Eye (tissue), 1 donor: Measurements from ENCODE around the gene DPH3.

Experiments used
- DNase-seq: peaks from one replicate; pipeline ENCODE4 v3.0.0-alpha.2; 2015

Gene DPH3

DNA sequence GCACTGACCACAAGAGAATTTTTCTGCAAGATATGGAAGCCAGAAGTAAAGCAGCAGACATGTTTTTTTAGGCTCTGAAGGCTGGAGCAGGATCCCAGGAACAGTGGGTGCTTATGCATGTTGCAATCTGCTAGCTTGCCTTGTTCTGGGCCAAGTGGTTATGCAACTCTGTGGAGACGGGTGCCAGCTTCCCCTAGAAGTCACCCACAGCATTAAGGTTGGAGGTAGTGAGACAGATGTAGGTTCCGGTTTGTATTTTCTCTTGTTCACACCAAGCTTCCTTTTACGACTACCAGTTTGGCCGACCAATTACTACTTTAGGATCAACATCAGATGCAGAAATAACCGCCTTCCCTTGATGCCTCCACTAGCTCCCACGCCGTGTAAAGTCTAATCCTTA lies 11.1 kb downstream of the DPH3 start:
- no peak for DNase-seq

DNA sequence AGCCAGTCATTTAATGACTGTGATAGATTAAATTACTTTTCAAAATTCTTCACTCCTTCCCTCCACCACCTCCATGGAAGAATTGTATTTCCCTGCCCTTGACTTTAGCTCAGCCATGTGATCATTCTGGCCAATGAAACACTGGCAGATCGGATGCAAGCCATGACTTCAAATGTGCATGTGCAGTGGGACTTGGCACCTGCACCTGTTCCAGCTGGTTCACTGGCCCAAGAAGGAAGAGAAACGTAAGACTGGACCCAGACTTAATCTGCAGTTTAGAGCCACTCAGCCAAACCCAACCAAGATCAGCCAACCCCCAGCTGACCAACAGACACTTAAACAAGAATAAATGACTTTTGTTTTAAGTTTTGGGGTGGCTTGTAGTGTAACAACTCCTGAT lies 11.8 kb downstream of the DPH3 start:
- DNase-seq, result no peak

DNA sequence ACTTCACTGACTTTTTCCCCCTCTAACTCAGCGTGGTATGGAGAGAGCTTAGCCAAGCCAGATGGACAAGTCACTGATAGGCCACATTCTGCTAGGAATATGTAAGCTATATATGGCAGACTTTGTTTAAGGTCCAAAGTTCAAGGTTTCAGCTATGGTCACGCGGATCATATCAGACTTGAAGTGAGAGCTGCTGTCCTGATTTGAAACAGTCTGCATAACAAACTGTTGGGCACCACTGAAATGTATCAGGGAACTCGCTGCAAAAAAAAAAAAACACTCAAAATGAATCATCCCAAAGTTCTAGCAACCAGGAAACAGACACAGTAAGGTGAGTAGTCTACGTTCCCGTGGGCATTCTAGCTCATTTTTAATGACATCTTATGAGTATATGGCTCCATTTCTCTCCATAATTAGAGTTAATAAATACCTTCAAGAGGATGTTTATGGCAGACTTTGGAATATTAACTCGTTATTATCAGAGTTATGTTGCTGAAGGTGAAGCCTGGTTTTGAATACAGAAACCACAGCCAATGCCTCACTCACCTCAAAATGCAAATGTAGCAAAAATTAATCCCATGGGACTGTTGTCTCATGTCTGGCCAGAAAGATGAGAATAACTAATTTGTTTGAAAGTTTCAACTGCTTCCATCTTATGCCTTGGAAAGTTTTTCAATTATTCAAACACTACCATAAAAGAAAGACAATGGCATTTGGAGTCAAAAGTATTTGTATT lies 12.3 kb downstream of the DPH3 start:
- DNase-seq, result no peak

DNA sequence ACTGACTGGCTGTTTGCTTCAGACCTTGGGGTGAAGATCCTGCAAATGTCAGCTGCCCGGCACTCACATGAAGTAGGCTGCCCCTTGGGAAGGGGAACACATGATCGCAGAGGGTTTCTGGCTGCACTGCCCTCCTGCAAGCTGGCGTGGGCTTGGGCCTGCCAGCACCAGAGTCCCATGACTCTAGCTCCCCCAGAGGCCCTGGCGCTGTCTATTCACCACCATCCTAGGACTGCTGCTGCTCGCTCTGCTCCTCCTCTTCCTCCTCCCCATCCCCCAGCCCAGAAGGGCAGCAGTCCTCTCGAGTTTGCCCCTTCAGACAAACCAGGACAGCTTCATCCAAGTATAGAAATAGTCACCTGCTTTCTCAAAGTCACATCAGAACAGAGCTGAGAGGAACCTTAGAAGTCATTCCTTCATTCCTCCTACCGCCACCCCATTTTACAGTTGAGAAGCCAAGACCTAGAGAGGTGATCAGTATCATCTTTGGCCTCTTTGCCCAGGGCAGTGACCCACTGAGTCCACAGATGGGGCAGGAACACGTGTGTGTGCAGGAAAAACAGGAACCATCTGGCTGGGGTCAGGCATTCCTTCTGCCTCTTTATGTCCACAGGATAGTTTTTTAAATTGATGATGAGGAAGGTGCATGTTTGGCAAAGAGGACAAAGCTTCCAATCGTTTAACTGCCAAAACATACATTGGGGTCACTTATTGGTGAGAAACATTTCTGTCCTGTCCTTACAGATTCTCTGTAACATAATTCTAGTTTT lies 13.2 kb downstream of the DPH3 start:
- DNase-seq, result no peak

DNA sequence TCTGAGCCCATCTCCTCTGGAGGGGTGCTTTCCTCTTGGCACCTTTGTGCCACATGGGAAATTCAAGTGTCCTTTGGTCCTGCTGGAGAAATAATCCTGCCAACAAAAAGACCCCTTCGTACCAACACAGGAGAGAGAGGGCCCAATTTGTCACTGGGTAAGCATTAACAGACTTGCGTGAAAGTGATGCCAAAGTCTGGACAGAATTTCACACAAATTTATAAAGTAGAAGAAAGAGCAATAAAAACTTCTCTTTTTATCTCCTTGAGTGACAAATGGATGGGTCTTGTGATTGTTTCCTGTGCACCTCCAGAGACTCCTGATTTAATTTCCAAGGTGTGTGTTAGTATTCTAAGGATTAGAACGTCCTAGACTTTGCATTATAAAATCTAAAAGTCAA lies 14.9 kb downstream of the DPH3 start:
- no peak for DNase-seq

DNA sequence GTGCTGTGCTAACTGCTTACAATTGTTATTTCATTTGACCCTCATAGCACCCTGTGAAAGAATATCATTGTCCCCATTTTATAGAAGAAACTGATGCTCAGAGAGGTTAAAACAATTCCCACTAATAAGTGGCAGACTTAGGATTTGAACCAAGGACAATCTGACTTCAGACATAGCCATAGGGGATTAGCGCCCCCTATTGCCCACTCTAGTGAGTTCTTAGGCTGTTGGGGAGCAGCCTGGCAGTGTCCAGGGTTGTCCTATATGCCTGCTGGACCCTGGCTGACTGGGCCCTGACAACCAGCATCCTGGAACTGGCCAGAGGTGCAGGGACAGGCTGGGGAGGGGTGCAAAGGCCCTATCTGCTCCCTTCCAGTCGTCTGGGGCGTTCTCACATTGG lies 15.4 kb downstream of the DPH3 start:
- peak; percentile 37 for DNase-seq

DNA sequence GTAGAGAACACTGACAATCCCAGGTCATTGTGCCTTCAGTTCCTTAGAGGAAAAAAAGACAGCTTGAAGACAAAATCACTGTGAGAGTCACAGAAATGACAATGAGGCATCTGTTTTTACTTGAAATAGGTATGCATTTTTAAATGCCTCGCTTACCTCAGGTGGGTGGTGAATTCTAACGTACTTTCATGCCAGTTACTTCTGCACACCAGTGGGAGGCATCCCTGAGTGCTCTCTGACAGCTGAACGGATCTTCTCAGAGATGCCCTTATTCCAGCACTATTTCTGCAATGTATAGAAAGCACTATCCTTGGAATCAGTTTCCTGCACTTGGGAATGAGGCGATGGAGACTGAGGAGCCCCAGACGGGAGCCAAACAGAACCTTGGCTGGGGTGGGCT lies 16.2 kb downstream of the DPH3 start:
- DNase-seq, result no peak

DNA sequence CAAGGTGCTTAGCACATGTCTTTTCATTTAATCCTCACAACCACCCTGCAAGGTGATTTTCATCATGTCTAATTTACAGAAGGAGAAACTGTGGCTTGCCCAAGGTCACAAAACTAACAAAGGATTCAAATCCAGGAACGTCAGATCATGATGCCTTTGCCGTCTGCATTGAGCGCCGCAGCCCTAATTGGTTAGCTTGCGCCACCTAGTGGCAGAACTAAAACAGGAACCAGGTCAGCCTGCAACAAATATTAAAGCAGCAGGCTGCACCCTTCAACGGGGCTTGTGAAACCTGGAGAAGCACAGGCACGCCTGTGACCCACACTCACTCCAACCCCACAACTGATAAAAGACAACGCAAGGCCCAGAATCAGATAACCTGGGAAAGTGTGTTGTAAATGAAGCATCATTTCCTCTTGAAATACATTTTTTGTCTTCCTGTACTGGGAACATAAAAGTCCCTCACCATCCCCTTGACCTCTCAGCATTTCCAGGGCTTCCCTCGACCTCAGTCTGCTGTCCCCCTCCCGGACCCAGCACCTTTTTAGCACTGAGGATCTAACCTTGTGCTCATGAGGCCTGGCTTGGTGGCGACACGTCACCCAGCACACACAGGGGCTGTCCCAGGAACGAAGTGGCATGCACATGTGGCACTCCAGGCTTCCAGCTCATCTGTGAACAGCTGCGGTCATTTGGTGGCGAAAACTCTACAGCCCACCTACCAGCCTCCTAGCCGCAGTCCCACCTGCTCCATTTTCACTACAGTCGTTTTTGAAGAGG lies 17.3 kb downstream of the DPH3 start:
- peak; percentile 97 for DNase-seq

DNA sequence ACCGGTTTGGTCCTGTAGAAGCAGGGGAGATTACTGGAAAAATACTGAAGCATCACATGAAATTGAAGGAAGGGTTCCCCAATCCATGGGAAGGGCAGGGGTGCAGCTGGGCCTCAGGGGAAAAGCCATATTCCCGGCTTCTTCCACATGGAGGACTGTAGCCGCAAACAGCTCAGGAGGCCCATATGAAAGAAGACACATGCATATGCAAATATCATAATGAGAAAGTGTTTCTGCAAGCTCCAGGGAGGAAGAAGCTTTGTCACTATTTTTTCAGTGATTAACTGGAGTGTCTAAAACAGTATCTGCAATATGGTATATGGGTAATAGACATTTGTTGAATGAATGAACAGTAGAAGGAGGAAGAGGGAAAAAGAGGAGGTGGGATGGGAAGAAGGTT lies 19.1 kb downstream of the DPH3 start:
- no peak for DNase-seq

DNA sequence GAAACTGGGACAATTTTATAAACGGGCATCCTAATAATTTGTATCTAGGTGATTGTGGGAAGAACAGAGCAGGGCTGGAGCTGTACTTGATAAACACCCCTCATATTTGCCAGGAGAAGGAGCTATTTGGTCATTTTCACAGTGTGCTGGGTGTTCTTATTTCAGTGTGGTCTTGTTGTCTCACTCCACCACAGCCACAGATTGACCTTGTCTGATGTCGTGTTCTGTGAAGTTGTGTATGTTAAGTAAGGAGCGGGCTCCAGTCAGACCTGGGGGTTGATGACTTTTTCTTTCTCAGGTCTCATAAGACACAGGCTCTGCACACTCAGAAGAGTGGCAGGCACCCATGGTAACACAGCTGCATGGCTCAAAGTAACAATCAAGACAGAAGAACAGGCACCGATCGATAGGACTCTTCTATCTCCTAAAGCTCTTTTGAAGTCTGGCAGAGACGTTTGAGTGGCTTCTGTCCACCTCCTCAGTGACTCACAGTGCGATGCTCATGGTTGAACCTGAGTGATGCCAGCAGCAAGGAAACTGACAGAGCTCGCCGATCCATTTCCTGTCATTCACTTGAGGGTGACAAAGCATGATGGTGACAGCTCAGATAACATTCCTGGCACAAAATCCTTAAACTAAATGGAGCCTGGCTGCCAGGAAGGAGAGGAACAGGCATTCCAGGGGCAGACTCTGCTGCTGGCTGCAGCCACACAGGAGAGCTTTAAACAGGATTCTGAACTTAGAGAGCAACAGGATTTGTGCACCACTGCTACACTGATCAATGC lies 20.8 kb downstream of the DPH3 start:
- no peak for DNase-seq

DNA sequence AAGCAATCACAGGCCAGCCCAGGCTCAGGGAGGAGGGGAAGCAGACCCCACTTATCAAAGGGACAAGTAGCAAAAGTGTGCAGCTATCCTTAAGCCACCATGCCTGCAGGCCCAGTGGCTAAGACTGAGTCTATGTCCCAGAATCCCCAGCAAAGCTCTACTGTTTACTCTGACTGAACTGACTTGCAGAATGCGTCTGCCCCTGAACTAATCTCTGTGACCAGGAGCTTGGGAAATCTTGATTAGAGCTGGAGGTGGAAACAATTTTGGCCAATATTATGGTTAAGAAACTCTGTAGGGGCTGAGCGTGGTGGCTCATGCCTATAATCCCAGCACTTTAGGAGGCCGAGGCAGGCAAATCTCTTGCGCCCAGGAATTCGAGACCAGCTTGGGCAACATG lies 22.6 kb downstream of the DPH3 start:
- DNase-seq, result no peak

DNA sequence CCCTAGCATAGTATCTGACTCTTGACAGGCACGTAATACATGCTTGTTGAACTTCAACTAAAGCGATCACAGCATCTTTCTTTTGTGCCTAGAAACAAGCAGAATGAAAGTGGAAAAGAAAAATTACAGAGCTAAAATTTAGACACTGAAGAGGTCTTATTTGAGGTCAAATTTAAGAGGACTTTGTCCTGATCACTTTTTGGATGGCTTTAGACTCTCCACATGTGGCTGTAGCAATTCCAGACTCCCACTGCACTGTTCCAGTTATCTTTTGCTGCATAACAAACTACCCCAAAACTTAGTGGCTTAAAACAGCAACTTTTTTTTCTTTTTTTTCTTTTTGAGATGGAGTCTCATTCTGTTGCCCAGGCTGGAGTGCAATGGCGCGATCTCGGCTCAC lies 23.5 kb downstream of the DPH3 start:
- DNase-seq, result no peak

DNA sequence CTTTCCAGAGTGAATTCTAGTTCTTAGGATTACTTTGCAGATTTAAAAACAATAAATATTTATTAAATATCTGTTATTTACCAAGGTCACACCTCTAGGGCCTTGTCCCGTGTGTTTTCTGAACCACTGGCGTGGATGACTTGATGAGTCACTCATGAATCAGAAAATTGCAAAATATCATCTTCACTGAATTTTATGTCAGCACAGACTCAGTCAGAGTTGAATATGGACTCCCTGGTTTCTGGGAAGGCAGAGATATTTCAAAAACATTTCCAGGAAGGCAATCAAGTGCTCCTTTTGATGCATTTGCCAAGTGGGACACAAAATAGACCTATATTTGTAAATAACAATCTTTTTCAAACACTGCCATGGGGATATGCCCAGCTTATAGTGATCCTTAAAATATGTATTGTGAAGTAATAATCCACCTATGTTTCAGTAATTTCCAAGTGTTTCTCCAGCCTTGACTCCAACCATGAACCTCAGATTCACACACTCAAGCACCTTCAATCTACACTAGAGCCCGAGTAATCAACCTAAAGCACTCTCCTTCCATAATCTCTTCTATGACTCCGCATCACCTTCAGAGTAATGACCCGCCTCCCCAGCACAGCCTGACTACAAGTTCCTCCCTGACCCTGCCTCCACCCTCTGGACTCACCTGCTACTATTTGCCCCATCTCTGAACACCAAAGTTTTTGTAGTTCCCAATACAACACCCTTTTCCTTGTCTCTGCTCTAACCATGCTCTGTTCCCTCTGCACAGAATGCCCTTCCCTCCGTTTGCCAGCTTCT lies 24.3 kb downstream of the DPH3 start:
- DNase-seq, result no peak

DNA sequence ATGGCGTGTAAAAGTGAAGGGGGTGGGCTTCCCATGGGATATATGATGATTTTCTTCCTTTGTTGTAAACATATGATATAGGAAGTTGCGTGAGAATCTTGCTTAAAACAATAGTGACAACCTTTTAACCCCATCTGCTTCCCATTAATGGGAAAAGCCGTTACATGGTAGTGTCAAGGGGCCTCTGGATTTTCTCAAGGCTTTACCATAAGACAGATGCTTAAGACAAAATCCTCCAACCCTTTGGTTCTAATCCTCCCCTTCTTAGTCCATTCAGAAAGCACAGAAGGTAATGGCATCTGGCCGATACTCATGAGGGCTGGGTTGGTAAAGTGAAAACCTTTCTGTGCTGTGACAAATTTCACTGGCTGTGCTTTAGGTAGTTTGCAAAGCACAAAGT lies 25.0 kb downstream of the DPH3 start:
- peak; percentile 59 for DNase-seq

DNA sequence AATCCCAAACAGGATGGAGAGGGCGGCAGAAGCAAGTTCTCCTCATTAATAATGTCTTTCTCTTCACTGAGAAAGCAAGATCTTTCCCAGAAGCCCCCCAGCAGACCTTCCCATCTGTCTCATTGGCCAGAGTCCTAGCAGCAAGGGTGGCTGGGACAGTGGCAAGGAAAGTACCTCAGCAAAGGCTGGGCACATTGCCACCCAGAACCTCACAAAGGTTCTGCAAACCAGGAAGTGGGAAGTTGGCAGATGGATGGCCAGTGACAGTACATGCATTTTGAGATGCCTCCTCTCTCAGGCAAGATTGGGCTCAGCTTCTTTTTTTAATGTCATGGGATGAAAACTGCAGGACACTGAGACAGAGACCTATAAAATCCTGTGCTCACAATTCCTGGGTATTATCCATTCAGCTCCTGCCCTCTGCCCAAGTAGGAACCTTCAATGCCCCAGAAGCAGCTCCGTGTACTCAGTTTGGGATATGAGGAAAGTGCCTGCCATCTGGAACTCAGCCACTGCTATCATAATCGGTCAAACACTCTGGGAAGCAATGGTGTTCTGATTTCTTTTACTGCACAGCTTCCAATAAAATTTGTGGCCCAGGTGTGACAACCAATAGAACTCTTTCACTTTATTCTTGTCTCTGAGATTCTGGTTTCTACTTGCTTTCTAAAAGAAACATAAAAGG lies 25.5 kb downstream of the DPH3 start:
- DNase-seq, result no peak

DNA sequence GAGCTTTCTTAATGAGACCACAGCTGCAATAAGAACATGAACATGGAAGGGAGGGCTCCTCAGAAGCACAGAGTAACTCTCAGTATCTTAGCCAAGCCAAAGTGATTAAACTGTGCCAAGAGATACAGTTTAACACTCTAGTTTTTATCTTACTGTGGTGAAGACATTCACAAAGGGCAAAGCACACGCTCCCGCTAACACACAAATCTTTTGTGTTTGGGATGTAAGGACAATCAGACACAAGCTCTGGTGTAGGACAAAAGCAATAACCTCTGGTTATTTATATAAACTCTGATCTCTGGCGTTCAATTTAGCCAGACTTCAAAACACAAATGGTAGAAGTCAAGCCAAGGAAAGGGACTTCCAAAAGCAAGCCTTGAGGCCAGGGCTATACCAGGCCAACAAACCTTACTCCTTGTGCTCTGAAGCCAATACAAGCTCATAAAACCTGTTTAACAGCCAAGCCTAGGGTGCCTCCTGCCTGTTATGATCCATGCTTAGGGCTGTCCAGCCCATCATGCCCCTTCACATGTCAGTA lies 27.8 kb downstream of the DPH3 start:
- DNase-seq, result no peak

DNA sequence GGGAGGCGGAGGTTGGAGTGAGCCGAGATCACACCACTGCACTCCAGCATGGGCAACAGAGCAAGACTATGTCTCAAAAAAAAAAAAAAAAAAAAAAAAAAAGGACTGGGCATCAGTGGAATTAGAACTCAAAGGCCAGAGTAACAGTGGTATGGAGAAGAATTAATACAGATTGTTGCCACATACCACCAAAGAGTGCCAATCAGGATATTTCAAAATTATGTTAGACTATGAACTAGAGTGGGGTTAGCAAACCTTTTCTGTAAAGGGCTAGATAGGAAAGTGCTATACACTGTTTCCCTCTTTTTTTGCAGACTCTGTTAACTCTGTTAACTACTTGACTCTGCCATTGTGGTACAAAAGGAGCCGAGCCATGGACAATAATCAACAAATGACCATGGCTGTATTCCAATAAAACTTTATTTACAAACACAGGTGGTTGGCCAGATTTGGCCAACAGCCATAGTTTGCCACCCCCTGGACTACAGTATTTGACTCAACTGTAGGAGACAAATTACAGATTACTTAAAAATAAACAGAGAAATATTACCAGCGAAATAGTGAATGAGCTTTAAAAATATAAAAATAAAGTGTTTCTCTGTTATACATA lies 28.6 kb downstream of the DPH3 start:
- DNase-seq, result no peak

DNA sequence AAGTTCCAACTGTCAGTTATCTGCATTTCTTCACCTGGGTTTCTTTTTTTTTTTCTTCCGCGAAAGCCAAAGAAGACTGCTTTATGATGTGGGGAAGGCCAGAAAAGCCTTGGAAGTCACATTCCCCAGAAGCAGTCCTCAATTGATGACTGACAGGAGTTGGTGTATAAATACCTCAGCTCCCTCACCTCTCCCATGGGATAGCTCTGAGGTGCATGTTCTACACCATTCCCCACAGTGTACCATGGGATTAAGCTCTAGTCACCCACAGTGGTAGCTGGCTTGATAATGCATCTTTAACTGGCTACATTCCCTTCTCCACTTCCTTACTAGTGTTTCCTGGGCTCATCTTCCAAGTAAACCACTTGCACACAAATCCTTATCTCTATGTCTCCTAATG lies 30.5 kb downstream of the DPH3 start:
- no peak for DNase-seq

DNA sequence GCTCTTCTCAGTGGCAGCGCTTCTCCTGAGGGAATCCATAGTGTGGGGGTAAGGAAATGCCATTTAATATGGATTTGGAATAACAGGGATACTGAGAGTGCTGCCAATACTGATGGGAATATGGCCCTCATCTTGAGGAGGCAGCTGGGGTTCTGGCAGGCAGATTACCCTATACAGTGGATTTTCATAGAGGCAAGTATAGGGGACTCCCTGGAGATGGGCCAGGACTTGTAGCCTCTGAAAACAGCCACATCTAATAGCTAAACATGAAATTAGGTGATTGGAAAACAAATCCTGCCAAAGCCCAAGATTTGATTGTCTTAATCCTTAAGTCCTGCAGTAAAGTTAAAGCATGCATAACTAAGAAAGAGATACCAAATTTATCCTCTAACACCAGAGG lies 30.9 kb downstream of the DPH3 start:
- no peak for DNase-seq

DNA sequence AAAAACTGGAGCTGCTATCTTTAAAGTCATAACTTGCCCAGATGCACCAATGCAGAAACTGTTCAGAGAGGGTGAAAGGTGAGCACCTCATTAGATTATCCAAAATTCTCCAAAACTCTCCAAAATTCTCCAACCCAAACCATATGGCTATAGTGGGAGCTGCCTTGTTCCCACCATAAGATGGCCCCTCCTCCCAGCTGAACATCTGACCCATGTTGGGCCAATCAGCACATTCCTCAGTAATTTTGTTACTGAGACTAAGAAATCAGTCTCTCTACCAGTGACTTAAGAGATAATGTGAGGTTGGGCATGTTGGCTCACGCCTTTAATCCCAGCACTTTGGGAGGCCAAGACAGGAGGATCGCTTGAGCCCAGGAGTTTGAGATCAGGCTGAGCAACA lies 32.8 kb downstream of the DPH3 start:
- no peak for DNase-seq

DNA sequence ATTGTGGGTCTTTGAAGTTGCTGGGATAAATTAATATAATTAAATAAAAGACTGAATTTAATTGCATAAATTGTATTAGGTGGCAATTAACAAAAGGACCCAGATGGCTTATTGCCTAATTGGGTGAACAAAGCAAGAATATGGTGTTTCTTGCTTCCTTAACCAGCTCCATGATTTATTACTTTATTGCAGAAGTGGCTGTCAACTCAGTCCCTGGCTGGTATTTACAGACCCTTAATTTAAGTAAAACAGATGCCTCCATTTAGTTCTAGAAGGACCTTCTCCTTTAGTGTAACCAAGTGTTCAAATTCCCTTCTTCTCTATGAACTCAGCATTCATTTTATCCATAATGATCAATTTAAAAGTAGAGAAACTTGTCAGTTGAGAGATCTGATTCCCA lies 35.1 kb downstream of the DPH3 start:
- no peak for DNase-seq
